ENCODE data around the gene PRR16.
A peak's percentile ranks its signal among the peaks of the same experiment; 100 is the strongest.

PRR16 gene

DNA sequence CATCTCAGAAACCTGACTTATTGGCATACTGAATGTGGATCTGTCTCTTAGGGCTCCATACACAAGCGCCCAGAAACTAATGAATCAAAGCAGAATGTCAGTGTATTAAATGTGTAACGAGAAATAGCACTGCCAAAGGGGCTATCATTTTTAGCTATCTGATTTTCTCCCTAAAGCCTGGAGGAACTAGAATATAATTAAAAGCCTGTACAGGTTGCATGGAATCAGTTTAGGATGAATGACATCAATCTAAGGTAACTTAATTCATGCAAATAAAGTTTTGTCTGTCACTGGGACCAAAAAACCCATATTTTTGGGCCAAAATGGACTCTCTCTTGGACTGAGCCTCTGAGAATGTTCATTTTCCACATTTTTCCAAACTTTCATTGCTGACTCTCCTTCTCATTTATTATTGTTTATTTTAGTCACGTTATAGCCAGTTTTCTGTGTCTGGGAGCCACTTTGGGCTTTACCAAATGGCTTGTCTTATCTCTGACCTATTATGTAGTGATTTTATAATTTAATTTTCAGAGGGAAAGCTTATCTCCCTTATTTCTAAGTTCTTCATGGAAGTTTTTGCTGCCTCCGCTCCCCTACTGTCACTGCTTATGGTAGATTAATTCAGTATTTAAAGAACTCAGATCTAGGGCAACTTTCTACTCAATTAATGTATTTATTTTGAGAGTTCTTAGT is 47.0 kb downstream of the PRR16 start:
- Histone ChIP-seq H3K27ac (no peak overlapping the region), H3K4me3 (no peak overlapping the region)

DNA sequence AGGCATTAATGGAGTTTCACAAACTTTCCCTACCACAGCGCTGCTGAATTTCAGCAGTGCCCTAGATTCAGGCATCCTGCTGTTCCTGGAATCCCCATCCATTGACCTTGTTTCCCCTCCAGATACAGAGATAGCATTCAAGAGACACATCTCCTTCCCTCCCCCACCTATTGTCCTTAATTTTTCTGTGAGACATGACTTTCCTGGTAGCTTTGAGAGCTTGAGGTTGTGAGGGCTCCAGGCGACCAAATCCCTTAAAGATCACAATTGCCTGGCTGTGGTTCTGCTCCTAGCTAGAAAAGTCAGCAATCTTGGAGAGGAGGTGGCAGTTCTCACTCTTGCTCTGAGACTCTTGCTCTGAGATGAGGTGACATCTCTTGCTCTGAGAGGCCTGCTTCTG is 48.0 kb downstream of the PRR16 start:
- no peak overlapping the region for H3K4me3 ChIP-seq
- no peak overlapping the region for H3K27ac ChIP-seq

DNA sequence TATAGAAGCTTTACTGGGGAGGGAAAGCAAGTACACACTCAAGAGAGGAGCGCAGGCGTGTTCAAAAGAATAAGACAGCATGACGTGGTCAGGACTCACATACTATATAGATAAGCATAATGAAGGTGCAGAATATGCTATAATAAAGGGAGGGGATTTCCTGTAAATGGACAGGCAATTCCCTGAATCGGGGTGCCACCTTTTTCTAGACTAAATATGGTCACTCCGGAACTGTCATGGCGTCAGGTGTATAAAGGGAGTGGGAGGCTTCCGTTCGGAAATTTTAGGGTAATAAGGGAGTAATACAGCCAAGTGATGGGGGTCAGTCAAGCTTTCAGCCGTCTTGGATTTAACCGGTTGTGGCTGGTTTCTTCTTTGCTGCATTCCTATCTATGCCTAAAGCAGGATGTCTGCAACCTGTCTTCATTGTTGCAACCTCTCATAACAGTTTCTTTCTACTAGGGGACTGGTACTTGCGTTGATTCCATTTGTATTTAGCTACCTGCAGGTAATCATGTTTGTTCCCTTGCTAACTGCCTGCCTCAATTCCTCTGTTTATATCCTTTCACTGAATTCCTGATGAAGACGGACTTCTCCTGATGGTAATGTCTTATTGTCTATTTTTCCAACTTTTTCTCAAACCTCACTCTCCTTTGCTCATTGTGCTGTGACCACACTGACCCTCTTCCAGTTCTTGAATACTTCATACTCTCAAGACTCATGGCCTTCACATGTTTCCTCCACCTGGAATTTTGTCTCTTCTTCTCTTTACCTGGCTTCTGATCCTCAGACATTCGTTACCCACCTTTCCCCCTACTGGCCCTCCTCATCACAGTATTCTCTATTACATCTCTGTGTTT is 48.9 kb downstream of the PRR16 start:
- Histone ChIP-seq H3K27ac (no peak overlapping the region), H3K4me3 (no peak overlapping the region)

DNA sequence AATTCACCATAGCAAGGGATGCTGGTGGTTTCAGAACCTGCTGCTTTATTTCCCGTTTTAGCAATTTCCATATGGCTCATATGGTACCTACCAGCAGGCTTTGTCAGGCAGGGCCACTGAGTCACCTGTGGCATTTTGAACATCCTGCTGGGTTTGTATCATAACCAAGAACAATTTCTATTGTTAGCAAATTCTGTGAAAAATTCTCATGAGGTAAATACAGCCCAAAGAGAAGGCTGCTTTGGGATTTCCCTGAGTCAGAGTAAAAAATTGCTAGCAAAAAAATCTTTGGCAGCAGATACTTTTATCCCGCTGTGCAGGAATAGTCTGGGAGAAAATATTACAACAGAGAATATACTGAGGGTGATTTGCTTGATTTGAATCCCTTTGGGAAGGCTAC is 52.7 kb downstream of the PRR16 start:
- peak overlapping the region in 1 of 21 experiments; percentile 33 for H3K27ac ChIP-seq

DNA sequence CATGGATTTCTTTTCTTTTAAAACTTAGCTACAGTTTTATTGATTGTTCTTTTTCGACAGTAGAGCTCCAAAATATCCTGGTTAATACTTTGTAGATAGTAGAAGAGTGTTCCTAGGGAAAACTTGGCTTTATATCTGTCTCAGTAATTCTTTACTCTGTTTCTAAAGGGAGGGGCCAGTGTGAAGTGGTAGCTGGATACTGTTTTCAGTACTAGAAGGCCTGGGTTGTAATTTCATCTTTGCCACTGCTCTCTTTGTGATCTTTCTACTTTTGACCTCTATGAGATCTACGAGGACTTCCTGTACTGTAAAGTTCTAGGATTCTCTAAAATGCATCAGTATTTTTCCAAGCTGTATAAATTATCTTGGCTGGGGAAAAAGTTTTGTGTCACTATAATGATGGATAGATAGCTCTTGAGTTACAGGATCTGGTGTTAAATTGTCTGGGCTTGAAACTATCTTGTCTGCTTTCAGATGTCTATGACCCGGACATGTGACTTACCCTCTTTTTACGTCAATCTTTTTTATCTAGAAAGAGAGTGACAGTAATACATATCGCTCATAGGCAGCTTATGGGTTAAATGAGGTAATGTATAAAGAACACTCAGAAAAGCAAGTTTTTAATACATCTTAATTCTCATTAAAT is 53.6 kb downstream of the PRR16 start:
- H3K27ac ChIP-seq = peak overlapping the region in 1 of 21 experiments; percentile 33

More for the DNA sequence above, 52.7 kb downstream of the PRR16 start:
- H3K4me3 ChIP-seq = no peak overlapping the region

DNA sequence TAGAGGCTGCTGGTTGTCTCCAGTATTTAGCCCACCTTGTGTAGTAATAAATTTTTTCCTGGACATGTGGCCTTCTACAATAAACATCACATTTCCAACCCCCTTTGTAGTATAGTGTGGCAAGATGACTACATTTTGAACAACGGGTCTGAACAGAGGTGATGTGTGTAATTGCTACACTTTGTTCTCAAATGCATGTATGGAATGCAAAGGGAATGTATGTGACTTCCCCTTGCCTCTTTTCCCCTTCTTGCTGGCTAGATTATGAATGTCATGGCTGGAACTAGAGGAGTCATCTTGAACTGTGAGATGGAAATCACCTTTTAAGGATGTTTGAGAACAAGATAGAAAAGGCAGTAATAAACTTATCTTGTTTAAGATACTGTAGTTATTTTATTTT is 54.5 kb downstream of the PRR16 start:
- Histone ChIP-seq H3K4me3 (no peak overlapping the region), H3K27ac (no peak overlapping the region)

More for the DNA sequence above, 53.6 kb downstream of the PRR16 start:
- H3K4me3 ChIP-seq = no peak overlapping the region

DNA sequence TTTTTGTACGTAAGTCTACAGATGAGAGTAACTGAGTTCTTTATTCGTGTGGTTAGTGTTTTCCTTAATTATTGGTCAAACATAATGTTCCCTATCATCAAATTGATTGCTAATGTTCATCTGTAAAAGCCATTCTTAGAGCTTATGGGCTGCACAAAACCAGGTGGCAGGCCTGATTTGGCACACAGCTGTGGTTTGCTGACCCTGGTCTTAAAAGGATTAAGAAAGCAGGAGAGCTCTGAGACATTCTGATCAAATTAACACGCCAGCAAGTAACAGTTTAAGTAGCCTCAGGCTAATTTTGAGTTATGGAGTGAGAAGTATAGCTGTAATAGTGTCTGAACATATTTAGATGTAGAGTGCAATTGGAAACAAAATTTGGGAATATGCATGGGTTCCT is 63.2 kb downstream of the PRR16 start:
- Histone ChIP-seq H3K27ac (no peak overlapping the region), H3K4me3 (no peak overlapping the region)

DNA sequence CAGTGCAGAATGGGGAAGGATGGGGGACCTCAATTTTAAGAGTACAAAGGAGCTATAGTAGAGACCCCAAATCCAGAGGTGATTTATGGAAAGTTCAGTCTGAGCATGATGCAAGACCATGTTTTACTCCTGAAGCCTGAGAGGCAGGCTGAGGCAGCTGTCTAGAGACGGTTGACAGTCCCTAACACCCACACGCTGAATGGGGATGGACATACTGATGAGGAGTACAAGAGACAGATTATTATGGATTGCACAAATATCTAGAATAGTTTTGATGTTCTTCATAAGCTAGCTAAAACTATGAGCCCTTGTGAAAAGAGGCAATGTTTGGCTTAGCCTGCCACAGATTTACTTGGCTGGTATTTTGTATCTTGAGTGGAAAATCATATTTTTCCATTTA is 64.5 kb downstream of the PRR16 start:
- Histone ChIP-seq H3K27ac (no peak overlapping the region), H3K4me3 (no peak overlapping the region)

DNA sequence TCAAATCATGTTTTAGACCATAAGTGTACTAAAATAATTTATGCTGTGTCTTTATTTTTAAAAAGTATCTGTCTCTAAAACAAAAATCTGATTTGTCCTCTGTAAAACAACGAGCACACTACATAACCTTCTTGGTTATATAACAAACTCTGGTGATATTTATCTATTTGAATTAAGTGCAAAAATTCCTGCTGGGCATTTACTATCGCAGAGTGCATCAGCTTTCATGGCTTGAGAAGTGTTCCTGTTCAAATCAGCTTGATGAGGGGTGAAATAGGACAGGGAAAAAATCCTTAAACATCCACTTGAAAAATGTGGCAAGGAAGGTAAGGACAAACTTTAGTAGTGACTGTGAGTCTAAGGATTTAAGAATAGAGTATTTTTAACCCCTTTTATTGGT is 65.3 kb downstream of the PRR16 start:
- Histone ChIP-seq H3K4me3 (no peak overlapping the region), H3K27ac (no peak overlapping the region)

DNA sequence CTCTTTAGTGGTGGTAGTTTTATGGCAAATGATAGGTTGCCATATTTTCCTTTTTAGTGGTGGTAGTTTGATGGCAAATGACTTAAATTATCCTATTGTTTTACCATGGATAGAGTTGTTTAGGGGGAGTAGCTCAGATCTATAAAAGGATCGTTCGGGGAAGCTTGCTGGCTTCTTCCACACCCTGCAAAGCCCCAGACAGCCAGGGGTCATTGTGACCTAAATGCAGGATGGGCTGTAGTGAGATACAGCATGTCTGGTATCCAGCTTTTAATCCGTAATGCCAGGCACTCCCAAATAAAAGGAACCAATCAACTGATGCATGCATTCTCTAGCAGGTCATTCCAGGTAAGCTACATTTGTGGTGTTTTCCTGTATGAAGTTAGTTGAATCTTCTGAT is 67.1 kb downstream of the PRR16 start:
- no peak overlapping the region for H3K27ac ChIP-seq
- H3K4me3 ChIP-seq = no peak overlapping the region

DNA sequence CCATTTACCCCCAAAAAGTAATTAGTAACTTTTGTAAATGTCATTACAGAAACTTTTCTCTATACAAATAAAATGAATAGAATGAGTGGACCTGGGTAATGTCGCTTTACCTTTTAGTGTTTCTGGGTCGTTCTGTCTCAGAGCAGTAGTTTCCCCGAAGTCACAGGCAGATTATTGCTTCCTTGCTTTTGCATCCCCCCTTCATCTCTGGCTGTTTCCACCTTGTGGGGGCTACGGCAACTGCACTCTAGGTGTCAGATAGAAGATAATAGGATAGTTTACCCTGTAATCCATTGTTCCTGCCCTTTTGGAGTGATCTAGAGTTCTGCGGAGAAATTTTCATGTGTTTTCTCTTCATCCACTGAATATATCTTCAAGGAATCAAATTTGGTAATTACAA is 68.7 kb downstream of the PRR16 start:
- H3K4me3 ChIP-seq = no peak overlapping the region
- H3K27ac ChIP-seq = no peak overlapping the region

DNA sequence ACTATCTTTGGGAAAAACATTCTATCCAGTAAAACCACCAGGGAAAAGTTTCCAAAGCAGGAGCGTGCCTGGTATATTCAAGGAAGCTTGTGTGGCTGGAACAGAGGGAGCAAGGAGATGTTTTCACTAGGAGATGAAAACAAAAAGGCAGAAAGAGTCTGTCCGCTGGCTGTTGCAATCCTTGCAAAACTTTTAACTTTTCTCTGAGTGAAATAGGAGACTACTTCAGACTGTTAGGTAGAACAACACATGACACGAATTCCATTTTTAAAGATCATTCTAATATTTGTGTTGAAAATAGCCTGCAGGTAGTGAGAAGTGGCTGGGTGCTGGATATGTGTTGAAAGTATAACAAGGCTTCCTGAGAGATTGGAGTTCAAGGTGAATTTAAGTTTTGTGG is 69.5 kb downstream of the PRR16 start:
- Histone ChIP-seq H3K27ac (no peak overlapping the region), H3K4me3 (no peak overlapping the region)

DNA sequence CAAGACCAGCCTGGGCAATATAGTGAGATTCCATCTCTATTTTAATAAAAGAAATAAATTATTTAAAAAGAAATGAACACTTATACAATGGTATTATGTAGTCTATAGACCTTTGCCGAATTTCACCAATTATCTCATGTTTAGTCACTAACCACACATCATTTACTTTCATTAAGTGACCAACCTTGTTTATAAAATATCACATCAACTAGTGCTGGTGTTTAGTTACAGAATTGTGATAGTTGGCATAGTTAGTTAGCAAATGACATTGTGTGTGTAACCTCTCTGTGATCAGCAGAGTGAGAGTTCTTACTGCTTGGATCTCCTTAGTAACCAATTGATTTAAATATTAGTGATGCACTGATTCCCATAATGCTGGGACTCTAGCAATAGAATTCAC is 71.8 kb downstream of the PRR16 start:
- Histone ChIP-seq H3K27ac (no peak overlapping the region), H3K4me3 (no peak overlapping the region)

DNA sequence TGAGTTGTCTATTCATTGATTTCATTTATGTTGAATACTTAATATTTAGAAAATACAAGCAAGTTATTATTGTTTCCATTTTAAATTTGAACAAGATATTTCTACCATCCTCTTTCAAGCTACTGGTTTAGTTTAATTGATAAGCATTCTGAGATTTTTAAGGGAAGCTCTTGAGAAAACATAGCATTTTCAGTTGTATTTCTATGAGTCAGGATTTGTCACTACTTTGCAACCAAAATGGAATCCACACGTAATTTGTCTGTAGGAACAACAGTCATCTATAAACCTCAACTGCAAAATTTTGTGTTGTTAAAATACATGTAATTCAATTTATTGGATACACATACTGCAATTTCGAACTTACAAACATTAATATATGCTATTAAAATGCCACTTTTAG is 74.0 kb downstream of the PRR16 start:
- H3K4me3 ChIP-seq = no peak overlapping the region
- H3K27ac ChIP-seq = no peak overlapping the region

DNA sequence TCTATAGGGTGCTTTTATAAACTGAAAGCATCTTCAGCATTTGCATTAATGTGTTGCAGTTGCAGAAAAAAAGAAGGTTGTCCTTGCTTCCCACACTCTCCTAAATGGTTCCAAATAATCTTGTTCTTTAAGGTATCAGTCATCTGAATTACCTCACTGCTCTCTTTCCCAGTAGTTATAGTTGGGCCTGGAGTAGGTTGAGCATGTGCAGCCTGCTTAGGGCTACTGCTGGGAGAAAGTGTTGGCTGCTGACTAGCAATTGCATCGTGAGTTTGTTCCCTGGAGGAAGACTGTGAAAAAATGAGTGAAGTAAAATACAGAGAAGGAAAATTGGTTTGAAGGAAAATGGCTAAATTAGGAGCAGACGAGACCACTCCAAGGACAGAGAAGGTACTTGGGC is 74.5 kb downstream of the PRR16 start:
- no peak overlapping the region for H3K27ac ChIP-seq
- no peak overlapping the region for H3K4me3 ChIP-seq

DNA sequence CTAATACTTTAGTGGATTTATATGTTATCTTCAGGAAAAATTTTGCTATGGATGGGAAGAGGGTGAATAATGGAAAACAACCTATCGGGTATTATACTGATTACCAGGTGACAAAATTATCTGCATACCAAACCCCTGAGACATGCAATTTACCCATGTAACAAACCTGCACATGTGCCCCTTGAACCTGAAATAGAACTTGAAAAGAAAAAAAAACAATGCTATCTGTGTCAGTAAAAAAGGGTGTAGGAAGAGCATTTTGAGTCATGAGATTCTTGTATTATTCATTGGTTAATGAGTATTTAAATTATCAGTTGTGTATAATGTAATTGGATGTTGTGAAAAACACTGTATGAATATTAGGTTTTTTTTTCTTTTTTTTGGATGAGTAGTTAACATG is 75.4 kb downstream of the PRR16 start:
- Histone ChIP-seq H3K27ac (no peak overlapping the region), H3K4me3 (no peak overlapping the region)

DNA sequence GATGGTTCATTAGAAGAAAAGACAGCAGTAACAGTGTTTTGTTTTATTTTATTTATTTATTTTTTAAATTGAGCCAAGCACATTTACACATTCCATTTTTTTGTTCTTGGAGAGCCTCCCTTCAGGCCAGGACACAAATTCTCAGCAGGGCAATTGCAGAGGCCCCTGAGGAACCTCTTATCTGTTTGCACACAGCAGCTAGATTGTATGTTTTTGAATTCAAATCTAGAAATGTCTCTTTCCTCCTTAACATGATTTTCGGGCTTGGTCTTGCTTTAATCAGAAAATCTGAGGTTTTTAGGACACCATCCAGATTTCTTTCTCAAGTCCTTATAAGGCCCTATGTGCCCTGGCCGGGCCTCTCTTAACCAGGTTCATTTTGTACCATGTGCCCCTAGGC is 76.0 kb downstream of the PRR16 start:
- no peak overlapping the region for H3K27ac ChIP-seq
- no peak overlapping the region for H3K4me3 ChIP-seq

DNA sequence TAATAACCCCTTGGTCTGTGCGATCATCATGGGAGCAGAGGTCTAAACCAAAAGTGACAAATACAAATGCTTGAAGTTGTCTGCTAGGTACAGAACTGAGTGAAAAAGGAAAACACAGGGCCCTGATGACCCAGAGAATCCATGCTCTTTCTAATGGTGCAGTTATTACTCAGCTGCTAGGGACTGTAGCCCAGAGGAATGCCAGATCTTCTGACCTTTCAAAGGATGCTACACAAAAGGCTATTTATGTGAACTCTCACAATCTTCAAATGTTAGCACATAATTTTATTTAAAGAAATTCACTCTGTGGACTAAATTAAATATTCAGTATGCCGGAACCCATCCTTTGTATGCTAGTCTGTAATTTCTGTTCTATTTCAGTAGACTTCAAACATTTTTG is 79.9 kb downstream of the PRR16 start:
- no peak overlapping the region for H3K4me3 ChIP-seq
- no peak overlapping the region for H3K27ac ChIP-seq

DNA sequence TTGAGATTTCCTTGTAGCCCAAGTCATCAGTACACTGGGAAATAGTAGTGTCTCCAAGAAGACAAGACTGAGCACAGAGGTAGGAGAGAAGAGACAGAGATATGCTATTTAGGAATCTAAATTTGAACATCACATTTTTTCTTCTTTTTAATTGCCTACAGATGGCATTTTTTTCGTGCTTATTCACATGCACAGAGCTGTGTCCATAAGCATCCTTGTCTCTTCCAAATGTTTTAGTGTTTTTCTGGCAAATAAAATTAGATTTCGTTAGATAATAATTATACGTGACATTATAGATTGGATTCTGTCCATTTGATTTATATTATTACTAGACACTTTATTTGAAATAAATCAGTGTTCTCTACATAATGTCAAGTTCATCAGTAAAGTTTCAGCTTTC is 80.9 kb downstream of the PRR16 start:
- Histone ChIP-seq H3K4me3 (no peak overlapping the region), H3K27ac (no peak overlapping the region)

DNA sequence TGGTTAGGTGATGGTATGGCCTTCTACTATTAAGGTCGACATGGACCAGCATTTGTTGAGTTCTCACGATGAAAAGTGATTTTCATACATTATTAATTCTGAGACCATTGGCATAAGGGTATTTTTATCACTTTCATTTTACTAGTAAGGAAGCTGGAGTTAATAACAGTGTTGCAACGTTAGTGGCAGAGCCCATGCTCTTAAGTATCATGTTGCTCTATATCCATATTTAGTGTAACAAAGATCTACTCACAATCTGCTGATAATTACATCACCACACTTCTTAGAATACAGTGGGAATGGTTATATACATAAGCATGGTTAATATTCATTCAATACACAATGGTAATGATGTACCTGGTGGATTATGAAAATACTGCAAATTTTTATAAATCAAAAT is 81.9 kb downstream of the PRR16 start:
- H3K4me3 ChIP-seq = no peak overlapping the region
- H3K27ac ChIP-seq = no peak overlapping the region

DNA sequence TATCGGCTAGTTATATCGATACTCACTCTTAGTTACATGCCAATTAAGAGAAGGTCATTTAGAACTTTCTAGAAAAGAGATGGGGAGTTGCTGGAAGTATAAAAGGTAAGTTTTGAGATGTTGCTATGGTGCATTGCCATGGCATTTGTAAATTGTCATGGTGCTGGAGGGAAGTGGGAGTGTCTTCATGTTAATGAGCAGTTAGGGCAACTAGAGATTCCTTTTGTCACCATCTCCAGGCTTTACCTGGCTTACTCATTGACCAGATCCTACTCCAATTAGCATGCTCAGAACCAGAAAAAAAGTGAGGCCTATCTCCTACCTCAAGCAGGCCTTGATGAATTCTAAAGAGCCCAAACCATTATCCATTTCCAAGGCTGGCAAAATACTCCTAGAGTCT is 82.8 kb downstream of the PRR16 start:
- Histone ChIP-seq H3K27ac (no peak overlapping the region), H3K4me3 (no peak overlapping the region)
